Measurements from ENCODE around the gene PATJ. TPM values are rescaled to one million over a fixed set of nuclear protein-coding genes. Genes with fewer than 3 reads are reported as not detected.

Gene PATJ
- total RNA-seq, 1 experiment from 2014 or later, result 48.8 TPM

GRCh38 chr1:62221171-62221570, 478.9 kb downstream of the PATJ start:
- CTCF ChIA-PET, result no interaction called here
- ATAC-seq (no peak), DNase-seq (ENCODE audit: low read depth, low spot score) (no peak)
- H3K9me2 ChIP-seq (ENCODE audit: insufficient read depth), result no peaks in the 10 kb centered on the region
- no peak overlapping the region for H3K27ac ChIP-seq (ENCODE audit: low read depth, low read length)
- BruUV-seq (replicated peaks), result no TSS peak
- no peak overlapping the region for H3K4me3 ChIP-seq (replicated peaks in 1 of 2; ENCODE audit: low read depth in 1 of 2, low read length in 2 of 2)
- no peaks in the 10 kb centered on the region for H3K27me3 ChIP-seq (ENCODE audit: insufficient read depth, low read length)
- no peak for TF ChIP-seq YY1 (IDR thresholded peaks at IDR 0.05; ENCODE audit: extremely low read depth, insufficient replicate concordance, low read depth, low read length)
- TF ChIP-seq FOSL1 (IDR thresholded peaks at IDR 0.05; ENCODE audit: low read depth), result no peak
- TF ChIP-seq CBX3 (IDR thresholded peaks at IDR 0.05; ENCODE audit: low read depth), result no peak
- TF ChIP-seq ZFX (IDR thresholded peaks at IDR 0.05), result no peak
- RAD21 ChIA-PET (ENCODE audit: low non-redundant PET in 1 of 2, low total read pairs in 2 of 2, uncharacterized antibody in 2 of 2, unreplicated experiment in 2 of 2), result no interaction called here
- no peaks in the 10 kb centered on the region for H3K9me3 ChIP-seq (ENCODE audit: control insufficient read depth in 1 of 2, insufficient read depth in 1 of 2, low read depth in 1 of 2, low read length in 2 of 2)
- intact Hi-C loops (cut with micrococcal nuclease), result no loop called here
- no peaks in the 10 kb centered on the region for H3K36me3 ChIP-seq (ENCODE audit: control insufficient read depth in 1 of 2, insufficient read depth in 2 of 2, low read length in 2 of 2)
- POLR2A ChIA-PET, result no interaction called here
- no peak overlapping the region for H3K9ac ChIP-seq (ENCODE audit: low read length)
- H3K4me2 ChIP-seq (ENCODE audit: low read length), result no peak overlapping the region
- H4K20me1 ChIP-seq (ENCODE audit: insufficient read depth), result no peaks in the 10 kb centered on the region
- H3K4me1 ChIP-seq (ENCODE audit: control insufficient read depth in 1 of 2, insufficient read depth in 2 of 2, low read length in 2 of 2), result no peaks in the 10 kb centered on the region
- H3K79me2 ChIP-seq (ENCODE audit: insufficient read depth, low read length), result no peaks in the 10 kb centered on the region
- H2AFZ ChIP-seq (ENCODE audit: low read depth, low read length, poor library complexity, severe bottlenecking), result no peak overlapping the region

GRCh38 chr1:62222321-62222720, 480.0 kb downstream of the PATJ start:
- H3K4me3 ChIP-seq (replicated peaks in 1 of 2; ENCODE audit: low read depth in 1 of 2, low read length in 2 of 2), result no peak overlapping the region
- no peaks in the 10 kb centered on the region for H3K9me3 ChIP-seq (ENCODE audit: control insufficient read depth in 1 of 2, insufficient read depth in 1 of 2, low read depth in 1 of 2, low read length in 2 of 2)
- H3K79me2 ChIP-seq (ENCODE audit: insufficient read depth, low read length), result no peaks in the 10 kb centered on the region
- intact Hi-C loops (cut with micrococcal nuclease), result no loop called here
- CTCF ChIA-PET, result no interaction called here
- RAD21 ChIA-PET (ENCODE audit: low non-redundant PET in 1 of 2, low total read pairs in 2 of 2, uncharacterized antibody in 2 of 2, unreplicated experiment in 2 of 2), result no interaction called here
- no peak for DNase-seq (ENCODE audit: low read depth, low spot score)
- no peak overlapping the region for H3K27ac ChIP-seq (ENCODE audit: low read depth, low read length)
- no peaks in the 10 kb centered on the region for H3K27me3 ChIP-seq (ENCODE audit: insufficient read depth, low read length)
- H3K36me3 ChIP-seq (ENCODE audit: control insufficient read depth in 1 of 2, insufficient read depth in 2 of 2, low read length in 2 of 2), result no peaks in the 10 kb centered on the region
- H3K9ac ChIP-seq (ENCODE audit: low read length), result no peak overlapping the region
- POLR2A ChIA-PET, result no interaction called here
- ATAC-seq, result no peak
- BruUV-seq (replicated peaks), result no TSS peak
- no peaks in the 10 kb centered on the region for H3K4me1 ChIP-seq (ENCODE audit: control insufficient read depth in 1 of 2, insufficient read depth in 2 of 2, low read length in 2 of 2)
- no peak overlapping the region for H2AFZ ChIP-seq (ENCODE audit: low read depth, low read length, poor library complexity, severe bottlenecking)
- no peaks in the 10 kb centered on the region for H4K20me1 ChIP-seq (ENCODE audit: insufficient read depth)
- no peaks in the 10 kb centered on the region for H3K9me2 ChIP-seq (ENCODE audit: insufficient read depth)
- no peak overlapping the region for H3K4me2 ChIP-seq (ENCODE audit: low read length)
- TF ChIP-seq JUND (IDR thresholded peaks at IDR 0.05), result no peak
- no peak for TF ChIP-seq ELF1 (IDR thresholded peaks at IDR 0.05; ENCODE audit: borderline replicate concordance, low read depth)
- TF ChIP-seq FOSL1 (IDR thresholded peaks at IDR 0.05; ENCODE audit: low read depth), result no peak
- TF ChIP-seq POLR2A (IDR thresholded peaks at IDR 0.05; ENCODE audit: borderline replicate concordance, extremely low read depth, insufficient read depth, insufficient read length), result no peak
- TF ChIP-seq POLR2AphosphoS5 (IDR thresholded peaks at IDR 0.05; ENCODE audit: low read depth, low read length), result no peak
- TF ChIP-seq ZBTB33 (IDR thresholded peaks at IDR 0.05; ENCODE audit: extremely low read depth, insufficient replicate concordance, low read length), result no peak
- no peak for TF ChIP-seq TCF7L2 (IDR thresholded peaks at IDR 0.05; ENCODE audit: borderline replicate concordance, extremely low read depth, insufficient read depth, insufficient read length)
- TF ChIP-seq ZFX (IDR thresholded peaks at IDR 0.05), result no peak
- TF ChIP-seq SP1 (IDR thresholded peaks at IDR 0.05; ENCODE audit: low read depth), result no peak
- TF ChIP-seq YY1 (IDR thresholded peaks at IDR 0.05; ENCODE audit: extremely low read depth, insufficient replicate concordance, low read depth, low read length), result no peak
- no peak for TF ChIP-seq MAX (IDR thresholded peaks at IDR 0.05)
- TF ChIP-seq ATF3 (IDR thresholded peaks at IDR 0.05), result no peak
- no peak for TF ChIP-seq RAD21 (IDR thresholded peaks at IDR 0.05; ENCODE audit: low read depth)
- no peak for TF ChIP-seq CTCF (IDR thresholded peaks at IDR 0.05 in 2 of 3, conservative IDR thresholded peaks at IDR 0.05 in 1 of 3; ENCODE audit: borderline replicate concordance in 1 of 3, insufficient read depth in 1 of 3, low read depth in 2 of 3, low read length in 2 of 3)
